GM18507 (cell line): ENCODE data around the gene IFIT1B.
"Not testable (repeated sequence)": the region's sequence is repeated elsewhere in the genome, so short reads cannot be mapped to it uniquely, and the experiment has no call there.

ENCODE experiments used
- DNase-seq: peaks from one replicate; pipeline ENCODE4 v3.0.0; 2011; ENCODE audit warnings: low read depth; ENCODE audit not compliant: insufficient read length; ENCODE audit errors: extremely low spot score
- FAIRE-seq: peaks from 2 replicates; lab custom pipeline; 2011; peaks lifted over from hg19 to GRCh38; lab: Jason Lieb, UNC

Gene IFIT1B

DNA sequence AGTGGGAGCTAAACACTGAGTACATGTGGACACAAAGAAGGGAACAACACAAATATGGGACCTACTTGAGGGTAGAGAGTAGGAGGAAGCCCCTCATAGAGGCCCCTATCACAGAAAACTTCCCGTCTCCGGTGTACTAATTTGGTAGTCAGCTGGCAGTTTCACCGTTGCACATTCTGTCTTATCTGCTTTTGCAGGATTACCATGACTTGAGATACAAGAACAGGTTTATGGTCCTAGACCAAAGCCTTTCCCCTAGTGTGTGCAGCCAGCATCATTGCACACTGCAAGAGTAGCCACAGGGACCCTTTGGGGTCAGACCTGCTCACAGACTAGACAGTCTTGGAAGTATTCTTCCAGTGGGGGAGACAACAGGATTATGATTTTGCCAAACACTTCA lies 5.9 kb upstream of the IFIT1B start:
- DNase-seq (no peak), FAIRE-seq (no peak)

DNA sequence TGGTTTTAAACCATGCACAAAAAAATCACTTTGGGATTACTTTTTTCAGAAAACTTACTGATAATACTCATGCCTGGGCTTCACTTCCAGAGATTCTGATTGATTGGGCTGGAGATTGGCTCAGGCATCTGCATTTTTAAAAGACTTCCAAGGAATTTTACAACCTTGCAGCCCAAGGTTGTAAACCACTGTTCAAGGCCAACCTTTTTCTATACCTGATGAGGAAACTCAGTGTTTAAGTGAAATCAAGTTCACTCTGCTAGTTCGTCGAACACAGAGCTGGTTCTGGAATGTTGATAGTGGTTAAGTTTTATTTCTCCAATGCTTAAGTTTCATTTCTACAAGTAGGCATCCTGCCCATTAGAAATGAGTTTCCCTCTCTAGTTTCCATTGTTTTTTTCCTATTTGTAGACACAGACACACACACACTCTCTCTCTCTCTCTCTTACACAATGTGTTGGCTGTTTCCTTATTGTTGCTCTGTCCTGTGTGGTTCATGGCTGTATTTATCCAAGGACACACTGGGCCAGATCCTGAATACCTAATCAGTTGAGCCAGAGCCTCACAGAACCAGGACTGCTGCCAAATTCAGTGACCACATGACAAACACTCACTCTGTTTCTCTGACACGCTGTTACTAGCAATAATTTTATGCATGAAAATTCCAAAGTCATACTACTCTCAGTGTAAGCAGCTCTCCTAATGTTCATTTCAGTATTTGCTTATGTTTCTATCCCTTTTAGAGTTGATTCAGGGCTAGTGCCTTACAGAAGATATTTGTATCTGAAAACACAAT lies 3.7 kb upstream of the IFIT1B start:
- DNase-seq (no peak), FAIRE-seq (no peak)

DNA sequence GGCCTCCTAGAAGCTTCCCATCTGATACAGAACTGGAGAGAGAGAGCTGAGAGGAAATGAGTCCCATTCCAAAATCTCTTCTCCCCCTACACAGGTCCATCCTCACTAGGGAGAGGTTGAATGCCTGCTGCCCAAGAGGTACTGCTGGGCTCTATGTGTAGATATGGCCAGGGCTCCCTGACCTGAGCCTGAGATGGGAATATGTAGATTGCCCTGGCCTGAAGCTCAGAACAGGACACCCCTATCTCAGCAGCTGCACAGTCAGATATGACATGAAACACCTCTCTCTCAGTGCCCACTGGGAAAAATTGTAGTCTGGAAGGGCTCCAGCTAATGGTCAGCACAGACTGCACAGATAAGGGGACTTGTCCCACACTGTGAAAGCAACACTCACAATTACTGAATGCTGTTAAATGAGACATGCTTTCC lies 3.1 kb upstream of the IFIT1B start:
- DNase-seq (no peak), FAIRE-seq (no peak)

DNA sequence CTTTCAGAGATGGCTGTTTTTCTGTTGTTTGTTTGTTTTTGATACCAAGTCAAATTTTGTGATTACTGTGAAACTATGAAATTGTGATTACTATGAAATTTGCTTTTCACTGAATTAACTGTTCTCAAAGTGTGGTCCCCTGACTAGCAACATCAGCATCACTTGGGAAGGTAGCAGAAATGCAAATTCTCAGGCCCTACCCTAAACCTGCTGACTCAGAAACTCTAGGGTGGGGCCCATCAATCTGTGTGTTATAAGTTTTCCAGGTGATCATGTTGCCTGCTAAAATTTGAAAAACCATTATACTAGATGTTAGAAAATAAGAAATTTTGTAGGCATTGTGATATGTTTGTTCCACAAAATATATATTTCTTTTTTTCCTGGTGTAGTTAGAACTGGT lies 1.2 kb downstream of the IFIT1B start:
- DNase-seq: no peak
- FAIRE-seq: no peak

DNA sequence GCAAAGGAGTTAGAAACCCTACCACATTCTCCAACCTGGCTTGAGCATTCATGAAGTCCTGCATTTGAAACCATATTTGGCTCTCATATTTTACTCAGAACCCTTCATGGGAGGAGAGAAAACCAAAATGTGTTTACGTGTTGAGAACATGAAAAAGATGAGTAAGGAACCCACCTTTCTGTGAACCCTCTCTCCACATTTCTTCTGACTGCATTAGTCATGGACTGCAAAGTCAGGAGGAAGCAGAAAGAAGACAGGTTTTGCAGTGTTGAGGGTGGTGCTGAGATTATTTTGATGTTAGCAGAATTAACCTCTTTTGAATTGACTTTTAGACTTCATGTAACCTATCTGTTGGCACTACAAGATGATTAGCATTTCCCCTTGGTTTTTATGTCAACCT lies 4.9 kb downstream of the IFIT1B start:
- FAIRE-seq (no peak), DNase-seq (no peak)

DNA sequence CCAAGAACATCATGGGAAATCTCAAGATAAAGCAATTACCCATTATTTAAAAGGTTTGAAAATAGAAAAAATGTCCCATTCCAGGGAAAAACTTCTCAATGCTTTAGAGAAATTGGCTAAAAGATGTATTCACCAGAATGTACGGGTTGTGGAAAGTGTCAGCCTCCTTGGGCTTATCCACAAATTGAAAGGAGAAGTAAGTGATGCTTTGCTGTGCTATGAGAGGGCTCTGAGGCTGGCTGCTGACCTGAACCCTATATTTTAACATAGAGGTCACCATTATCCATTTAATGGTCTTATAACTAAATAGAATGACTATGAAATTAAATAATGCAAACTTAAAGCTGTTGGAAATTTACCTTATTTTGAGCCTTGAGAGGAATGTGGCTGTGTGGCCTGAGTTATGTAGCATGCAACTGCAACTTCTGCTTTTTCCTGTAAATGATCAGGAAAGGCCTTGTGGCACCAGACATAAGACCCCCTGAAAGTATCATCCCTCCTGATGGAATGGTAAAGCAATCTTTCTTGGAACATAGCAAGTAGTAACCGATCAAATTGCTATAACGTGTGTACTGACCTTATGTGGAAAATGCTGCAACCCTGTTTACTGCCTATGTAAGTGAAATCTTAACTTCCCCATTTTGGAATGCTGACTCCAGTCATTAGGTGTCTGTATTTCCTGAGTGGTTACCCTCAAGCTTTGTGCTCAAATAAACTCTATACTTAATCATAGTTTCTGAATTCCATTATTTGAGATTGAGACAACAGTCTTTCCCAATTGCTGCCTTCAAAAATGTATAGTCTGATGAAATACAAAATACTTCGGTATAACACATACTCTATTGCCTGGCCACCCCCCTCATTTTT lies 6.9 kb downstream of the IFIT1B start:
- FAIRE-seq (peak; percentile 12), DNase-seq (no peak)

DNA sequence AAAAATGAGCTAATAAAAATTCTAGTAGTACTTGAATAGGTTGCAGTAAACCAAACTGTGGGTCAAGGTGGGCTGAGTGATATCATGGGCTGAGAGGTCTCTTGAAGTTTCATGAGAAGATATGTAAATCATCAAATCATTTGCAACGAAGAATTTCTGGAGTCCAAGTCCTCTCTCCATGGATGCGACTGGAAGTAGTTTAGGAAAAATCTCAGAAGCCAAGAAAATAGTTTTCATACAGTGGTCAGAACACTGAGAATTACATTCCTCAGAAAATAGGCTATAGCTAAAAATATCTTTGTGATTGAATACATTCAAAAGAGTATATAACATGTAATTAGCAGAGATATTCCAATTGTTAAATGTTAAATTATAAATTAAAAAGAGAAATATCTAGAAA lies 10.9 kb downstream of the IFIT1B start:
- DNase-seq: no peak
- FAIRE-seq: no peak

DNA sequence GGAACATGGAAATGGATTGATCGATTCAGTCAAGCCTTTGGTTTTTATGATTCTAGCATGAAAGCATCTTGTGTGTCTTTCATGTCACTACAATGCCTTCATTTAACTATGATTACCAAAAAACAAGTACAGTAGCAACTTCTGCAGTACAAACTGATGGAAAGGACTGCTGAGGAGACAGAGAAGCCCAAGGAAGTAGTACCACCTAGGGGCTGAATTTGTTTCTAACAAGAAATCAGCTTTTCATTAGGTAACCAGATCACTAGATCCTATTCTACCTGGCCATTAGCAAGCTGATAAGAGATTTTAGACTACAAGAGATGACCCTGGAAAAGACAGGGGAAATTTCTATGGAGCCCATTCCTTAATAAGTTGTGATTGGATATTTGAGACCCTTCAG lies 11.4 kb downstream of the IFIT1B start:
- FAIRE-seq (peak; percentile 60), DNase-seq (no peak)

DNA sequence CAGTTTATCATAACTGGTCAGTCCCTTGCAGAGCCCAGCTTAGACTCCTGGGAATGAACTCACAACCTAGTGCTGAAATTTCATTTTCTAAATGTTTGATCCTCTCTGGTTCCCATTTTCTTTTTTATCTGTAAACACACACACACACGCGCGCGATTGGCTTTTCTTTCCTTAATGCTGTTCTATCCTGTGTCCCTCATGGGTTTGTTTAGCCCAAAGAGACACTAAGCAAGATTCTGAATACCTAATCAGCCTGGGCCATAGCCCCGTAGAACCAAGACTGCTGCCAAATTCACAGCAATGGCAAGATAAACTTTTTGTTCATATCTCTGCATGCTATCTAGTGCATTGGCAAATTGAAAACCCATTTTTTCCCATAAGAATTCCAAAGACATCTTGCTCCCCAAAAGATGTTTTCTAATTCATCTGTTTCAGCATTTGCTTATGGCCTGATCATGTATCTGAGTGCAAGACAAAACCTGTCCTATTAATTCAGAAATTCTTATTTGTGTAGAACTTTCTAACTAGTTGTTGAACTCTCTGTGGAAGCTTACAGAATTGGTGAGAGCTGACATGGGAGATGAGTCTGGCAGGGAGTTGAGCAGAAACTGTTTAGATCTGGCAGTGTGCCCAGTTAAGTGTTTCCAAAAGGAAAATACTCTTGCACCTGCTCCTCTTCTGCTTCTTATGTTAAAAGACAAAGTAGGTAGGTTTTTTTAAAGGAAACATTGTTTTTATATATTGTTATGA lies 12.8 kb downstream of the IFIT1B start:
- no peak for FAIRE-seq
- DNase-seq: no peak

DNA sequence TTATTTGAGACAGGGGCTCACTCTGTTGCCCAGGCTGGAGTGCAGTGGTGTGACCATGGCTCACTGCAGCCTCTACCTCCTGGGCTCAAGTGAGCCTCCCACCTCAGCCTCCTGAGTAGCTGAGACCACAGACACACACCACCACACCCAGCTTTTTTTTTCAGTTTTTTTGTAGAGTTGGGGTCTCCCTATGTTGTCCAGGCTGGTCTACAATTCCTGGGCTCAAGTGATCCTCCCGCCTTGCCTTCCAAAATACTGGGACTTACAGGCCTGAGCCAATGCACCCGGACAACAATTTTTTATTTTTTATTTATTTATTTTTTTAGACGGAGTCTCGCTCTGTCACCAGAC lies 13.3 kb downstream of the IFIT1B start:
- not testable (repeated sequence) for DNase-seq, FAIRE-seq

DNA sequence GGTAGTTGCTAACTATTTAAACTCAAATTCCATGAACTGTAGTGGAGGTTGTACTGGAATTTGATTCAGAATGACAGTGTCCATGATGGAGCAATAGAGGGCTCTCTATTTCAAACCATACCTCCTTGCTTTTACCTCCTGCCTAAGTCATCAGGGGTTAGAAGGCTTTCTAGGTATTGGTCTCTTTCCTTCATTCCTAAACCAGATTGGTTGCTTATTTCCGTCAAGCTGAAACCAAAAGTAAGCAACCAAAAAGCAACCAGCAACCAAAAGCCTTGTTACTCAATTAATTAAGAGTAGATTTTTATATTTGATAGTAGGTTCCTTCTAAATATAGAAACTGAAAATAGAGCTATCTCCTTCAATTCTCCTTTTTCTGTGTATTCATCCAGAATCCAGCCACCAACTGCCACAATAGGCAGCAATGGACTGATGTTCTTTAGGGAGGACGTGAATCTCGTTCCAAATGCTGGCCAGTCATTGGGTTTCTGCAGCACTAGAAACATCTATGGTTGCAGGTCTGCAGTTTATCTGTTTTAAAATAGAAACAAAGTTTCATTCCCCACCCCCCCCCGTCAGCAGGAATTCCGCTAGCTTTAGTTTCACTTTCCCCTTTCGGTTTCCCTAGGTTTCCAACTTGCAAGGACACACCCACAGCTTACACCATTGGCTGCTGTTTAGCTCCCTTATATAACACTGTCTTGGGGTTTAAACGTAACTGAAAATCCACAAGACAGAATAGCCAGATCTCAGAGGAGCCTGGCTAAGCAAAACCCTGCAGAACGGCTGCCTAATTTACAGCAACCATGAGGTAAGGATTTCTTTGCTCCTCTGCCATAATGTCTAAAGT lies 14.3 kb downstream of the IFIT1B start, which contains the start of gene IFIT1:
IFIT1 (plus strand) TSS at position 717 of the 850 bp plus-strand sequence; CDS start at position 807, 90 bp downstream.
- DNase-seq (peak; percentile 42), FAIRE-seq (peak; percentile 95)

DNA sequence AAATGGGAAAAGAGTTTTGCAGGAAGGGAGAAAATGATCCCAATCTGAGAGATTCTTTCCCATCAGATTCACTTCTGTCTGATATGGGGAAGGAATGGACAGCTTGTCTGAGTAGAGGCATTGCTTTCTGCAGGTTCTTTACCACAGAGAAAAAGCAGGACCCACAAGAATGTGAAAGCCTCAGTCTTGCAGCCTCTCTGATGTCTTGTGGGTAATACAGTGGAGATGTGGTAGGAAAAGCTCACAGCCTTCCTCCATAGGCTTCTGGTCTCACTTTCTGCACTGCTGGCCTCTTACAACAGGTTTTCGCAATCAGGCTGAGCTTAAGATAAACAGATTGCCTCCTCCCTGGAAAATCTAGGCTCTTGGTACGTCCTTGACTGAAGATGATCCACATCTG lies 15.1 kb downstream of the IFIT1B start:
- DNase-seq (no peak), FAIRE-seq (no peak)

DNA sequence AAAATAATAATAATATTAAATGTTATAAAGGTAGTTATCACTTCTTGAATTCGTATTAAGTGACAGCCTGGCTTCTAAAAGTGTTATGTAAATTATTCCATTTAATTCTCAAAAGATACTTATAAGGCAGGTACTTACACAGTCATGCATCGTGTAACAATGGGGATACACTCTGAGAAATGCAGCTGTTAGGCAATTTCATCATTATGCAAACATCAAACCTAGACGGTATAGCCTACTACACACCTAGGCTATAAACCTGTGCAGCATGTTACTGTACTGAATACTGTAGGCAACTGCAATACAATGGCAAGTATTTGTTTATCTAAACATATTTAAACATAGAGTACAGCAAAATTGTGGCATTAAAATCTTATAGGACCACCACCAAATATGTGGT lies 16.0 kb downstream of the IFIT1B start:
- DNase-seq: no peak
- no peak for FAIRE-seq

DNA sequence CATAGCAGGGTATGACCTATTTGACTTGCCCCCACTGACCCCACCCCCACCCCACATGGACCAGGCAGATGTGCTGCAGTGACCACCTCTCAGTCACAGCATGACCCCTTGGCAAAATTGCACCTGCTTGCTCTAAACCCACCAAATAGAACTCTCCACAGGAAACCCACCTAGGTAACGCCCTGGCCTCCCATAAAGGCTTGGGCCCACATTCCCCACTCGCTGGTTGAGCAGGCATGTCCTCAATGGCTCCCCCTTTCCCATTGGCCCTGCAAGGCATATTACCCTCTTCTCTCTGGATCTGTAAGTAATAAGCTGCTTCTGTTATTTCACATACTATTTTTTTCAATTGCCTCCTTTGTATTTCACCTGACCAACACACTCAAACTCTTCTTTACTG lies 17.3 kb downstream of the IFIT1B start:
- FAIRE-seq (no peak), DNase-seq (no peak)

DNA sequence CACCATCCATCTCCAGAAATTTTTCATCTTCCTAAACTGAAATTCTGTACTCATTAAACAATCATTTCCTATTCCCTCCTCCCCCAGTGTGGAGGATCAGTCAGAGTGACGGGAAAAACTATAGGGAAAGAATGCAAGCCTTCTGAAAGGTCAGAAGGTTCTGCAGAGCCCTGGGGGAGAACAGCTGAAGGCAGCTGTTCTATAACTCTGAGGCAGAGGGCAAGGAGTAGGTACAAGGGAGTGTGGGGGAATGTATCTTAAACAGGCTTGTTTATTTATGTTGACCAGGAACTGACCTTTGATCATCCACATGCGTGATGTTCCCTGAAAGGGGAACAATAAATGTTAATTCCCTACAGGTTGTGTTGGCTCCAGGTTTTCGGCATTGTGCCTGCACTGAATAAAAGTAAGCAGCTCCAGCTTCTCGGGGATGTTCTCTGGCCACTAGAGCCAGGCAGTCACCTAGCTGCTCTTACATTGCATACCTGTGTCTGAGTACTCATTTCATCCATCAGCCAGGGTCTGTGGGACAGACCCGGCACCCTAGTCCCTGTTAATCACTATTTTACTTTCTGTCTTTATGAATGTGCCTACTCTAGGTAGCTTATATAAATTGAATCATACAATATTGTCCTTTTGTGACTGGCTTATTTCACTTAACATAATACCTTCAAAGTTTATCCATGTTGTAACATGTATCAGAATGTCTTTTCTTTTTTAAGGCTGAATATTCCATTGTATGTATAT lies 20.3 kb downstream of the IFIT1B start:
- FAIRE-seq (peak; percentile 33), DNase-seq (no peak)

DNA sequence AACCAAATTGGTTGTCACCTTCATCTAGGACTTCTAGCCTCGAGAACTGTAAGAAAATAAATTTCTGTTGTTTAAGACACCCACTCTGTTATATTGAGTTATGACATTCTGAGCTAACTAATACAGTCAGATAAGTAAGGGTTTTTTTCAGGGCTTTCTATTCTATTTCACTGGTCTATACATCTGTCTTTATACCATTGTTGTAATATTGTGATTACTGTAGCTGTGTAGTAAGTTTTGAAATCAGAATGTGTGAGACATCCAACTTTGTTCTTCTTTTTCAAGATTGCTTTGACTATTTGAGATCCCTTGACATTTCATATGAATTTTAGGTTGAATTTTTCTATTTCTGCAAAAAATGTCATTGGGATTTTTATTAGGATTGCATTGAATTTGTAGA lies 22.1 kb downstream of the IFIT1B start:
- no peak for DNase-seq
- FAIRE-seq: no peak

DNA sequence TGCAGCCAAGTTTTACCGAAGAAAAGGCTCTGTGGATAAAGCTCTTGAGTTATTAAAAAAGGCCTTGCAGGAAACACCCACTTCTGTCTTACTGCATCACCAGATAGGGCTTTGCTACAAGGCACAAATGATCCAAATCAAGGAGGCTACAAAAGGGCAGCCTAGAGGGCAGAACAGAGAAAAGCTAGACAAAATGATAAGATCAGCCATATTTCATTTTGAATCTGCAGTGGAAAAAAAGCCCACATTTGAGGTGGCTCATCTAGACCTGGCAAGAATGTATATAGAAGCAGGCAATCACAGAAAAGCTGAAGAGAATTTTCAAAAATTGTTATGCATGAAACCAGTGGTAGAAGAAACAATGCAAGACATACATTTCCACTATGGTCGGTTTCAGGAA lies 25.2 kb downstream of the IFIT1B start:
- no peak for FAIRE-seq
- no peak for DNase-seq
